Activated CD4-positive, alpha-beta T cell treated with anti-CD3 and anti-CD28 coated beads for 4 hours (primary cell): ENCODE results near the gene ZER1.
"Not testable (repeated sequence)": the region's sequence is repeated elsewhere in the genome, so short reads cannot be mapped to it uniquely, and the experiment has no call there.

Experiments used
- DNase-seq, 2 donors: peaks; one replicate each; pipeline ENCODE4 v3.0.0-alpha.2; 2020

ZER1 gene

GRCh38 chr9:128713941-128714573 lies 57.7 kb downstream of the ZER1 start:
- no peak for DNase-seq

DNA sequence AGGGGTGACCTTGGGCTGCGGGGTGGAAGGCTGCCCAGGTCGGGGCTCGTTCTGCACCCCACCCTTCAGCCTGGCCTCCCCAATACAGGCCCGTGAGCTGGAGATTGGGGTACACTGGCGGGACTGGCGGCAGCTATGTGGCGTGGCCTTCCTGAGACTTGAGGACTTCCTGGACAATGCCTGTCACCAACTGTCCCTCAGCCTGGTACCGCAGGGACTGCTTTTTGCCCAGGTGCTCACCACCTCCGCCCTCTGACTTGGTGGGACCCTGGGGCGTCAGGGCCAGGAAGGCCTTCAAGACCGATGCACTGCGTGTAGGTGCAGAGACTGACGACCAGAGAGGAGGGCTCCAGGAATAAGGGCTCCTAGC lies 58.3 kb downstream of the ZER1 start:
- no peak for DNase-seq

- DNase-seq = no peak
Observed at GRCh38 chr9:128712451-128713410, 59.0 kb downstream of the ZER1 start.

- no peak for DNase-seq
Observed at GRCh38 chr9:128707446-128707845, 64.3 kb downstream of the ZER1 start.

- no peak for DNase-seq
Observed at GRCh38 chr9:128706671-128707381, 64.9 kb downstream of the ZER1 start.

- no peak for DNase-seq
Observed at GRCh38 chr9:128706045-128706444, 65.7 kb downstream of the ZER1 start.

- no peak for DNase-seq
Observed at GRCh38 chr9:128705051-128705965, 66.4 kb downstream of the ZER1 start.

- no peak for DNase-seq
Observed at GRCh38 chr9:128704356-128704670, 67.4 kb downstream of the ZER1 start.

GRCh38 chr9:128703616-128704355 lies 67.9 kb downstream of the ZER1 start:
- no peak for DNase-seq

- DNase-seq = peak in 1 of 2 donors; percentile 22
Observed at GRCh38 chr9:128702949-128703615, 68.6 kb downstream of the ZER1 start.

DNA sequence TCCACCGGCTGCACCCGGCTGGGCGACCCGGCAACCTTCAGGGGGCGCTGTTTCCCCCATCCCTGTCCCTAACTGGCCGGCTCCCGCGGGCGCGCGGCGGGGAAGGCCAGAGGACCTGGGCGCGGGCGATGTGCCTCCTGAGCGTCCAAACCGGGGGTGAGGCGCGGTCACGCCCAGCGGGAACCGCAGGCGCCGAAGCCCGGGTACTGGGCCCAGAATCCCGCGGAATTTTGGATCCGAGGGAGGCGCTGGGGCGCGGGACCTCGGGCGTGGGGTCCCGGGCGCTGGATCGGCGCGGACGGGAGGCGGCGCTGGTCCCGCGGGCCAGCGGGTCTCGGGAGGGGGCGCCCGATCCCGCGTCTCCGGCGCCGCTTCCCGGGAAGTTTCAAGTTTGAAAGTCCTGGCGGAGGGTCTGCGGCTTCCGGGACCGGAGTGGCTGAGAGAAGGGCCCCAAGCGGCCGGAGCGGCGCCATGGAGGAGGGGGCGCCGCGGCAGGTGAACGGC lies 69.2 kb downstream of the ZER1 start, which contains the start of gene PKN3:
TSS of gene PKN3 (plus strand) at position 59 of the 504 bp plus-strand sequence. CDS start at position 472, 413 bp downstream.
- DNase-seq = peak; percentile 83 to 85

DNA sequence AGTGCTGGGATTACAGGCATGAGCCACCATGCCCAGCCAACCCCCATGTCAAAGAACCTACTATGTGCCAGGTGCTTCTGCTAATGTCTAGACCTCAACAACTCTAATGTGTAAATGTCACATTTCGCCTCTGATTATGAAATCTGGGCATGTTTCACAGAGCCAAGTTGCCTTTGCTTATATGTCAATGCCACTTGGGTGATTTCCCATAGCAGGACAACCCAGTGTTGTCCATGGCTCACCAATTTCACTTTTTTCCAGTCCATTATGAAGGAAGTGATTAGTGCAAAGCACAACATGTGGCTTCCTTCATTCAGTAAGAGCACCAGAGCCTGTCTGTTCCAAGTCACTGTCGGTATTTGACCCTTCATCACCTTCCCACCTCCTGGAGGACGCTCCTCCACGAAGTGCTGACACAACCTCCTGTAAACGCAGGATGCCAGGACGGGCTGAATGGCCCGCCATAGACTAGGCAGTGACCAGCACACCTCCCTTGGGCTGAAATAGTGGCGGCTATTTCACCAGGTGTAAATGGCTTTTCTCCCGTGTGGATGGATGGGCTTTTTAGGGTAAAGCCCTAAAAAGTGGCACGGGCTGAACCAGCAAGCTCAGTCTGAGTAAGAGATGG lies 70.4 kb downstream of the ZER1 start:
- no peak for DNase-seq

GRCh38 chr9:128699096-128699795 lies 72.5 kb downstream of the ZER1 start:
- DNase-seq = not testable (repeated sequence)

GRCh38 chr9:128696923-128697707 lies 74.6 kb downstream of the ZER1 start:
- no peak for DNase-seq

DNA sequence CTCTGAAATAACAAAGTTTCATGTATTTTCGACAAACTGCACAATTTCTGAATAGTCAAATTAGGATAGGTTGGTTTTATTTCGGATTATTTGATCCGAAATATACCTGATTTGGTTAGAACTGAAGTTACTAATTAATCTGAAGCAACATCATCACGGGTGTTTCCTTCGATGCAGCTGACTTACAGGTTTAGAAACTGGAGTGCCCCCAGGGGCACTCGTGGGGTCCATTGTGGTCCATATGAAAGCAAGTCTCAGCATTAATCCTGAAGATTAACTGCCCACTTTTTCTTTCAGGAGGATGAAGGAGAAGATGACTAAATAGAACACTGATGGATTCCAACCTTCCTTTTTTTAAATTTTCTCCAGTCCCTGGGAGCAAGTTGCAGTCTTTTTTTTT lies 77.4 kb downstream of the ZER1 start:
- DNase-seq = no peak

GRCh38 chr9:128693738-128694137 lies 78.0 kb downstream of the ZER1 start:
- not testable (repeated sequence) for DNase-seq

- DNase-seq = no peak
Observed at GRCh38 chr9:128690684-128691034, 81.1 kb downstream of the ZER1 start.

- peak; percentile 63 to 66 for DNase-seq
Observed at GRCh38 chr9:128689820-128690683, 81.7 kb downstream of the ZER1 start.
